PC-3 (cell line): ENCODE results near the gene SERINC1.

ENCODE experiments used
- CTCF ChIP-seq: fragments of 300-600 bp; sonication (generic); conservative IDR thresholded peaks from 2 replicates; pipeline ENCODE4 v1.5.1; 2017; ENCODE audit warnings: antibody characterized with exemption, low read depth, mild to moderate bottlenecking, low read length
- EZH2 ChIP-seq: fragments of 300-600 bp; sonication (generic); IDR thresholded peaks from one replicate; pipeline ENCODE4 v1.6.1; 2017; ENCODE audit warnings: antibody characterized with exemption, mild to moderate bottlenecking, low read length; ENCODE audit not compliant: unreplicated experiment
- EZH2phosphoT487 ChIP-seq: fragments of 300-600 bp; sonication (generic); IDR thresholded peaks from 2 replicates; pipeline ENCODE4 v1.6.1; 2018; ENCODE audit warnings: mild to moderate bottlenecking, antibody characterized with exemption, low read length, borderline replicate concordance

DNA sequence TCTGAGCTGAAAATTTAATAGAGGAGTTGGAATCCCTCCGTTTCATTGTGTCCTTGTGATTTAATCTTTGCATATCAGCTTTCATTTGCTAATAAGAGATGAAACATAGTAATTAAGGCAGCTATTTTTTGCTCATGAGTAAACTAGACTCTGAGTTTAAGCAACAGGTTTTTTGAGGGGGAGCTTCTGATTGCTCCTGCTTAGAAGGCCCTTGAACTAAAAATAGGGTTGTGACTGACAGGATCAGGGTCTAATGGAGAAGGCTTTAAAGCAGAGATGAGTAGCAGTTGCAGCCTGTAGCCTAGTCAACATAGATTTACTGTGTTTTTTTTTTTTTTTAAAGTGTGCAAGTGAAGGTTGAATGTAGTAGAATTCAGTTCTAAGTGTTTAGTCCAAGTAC lies 54.8 kb downstream of the SERINC1 start:
- TF ChIP-seq CTCF (no peak), EZH2 (no peak), EZH2phosphoT487 (no peak)
